DOHH2 (cell line): Measurements from ENCODE around the gene CACNA2D4.

Experiments
- CTCF ChIP-seq: fragments of 200-600 bp; sonication (generic); IDR thresholded peaks from one replicate; pipeline ENCODE4 v1.5.1; 2014; ENCODE audit warnings: antibody characterized with exemption, mild to moderate bottlenecking, low read depth, low read length; ENCODE audit not compliant: poor library complexity, severe bottlenecking
- EZH2phosphoT487 ChIP-seq: fragments of 200-600 bp; sonication (generic); IDR thresholded peaks from 2 replicates; pipeline ENCODE4 v1.6.1; 2017; ENCODE audit warnings: borderline replicate concordance, mild to moderate bottlenecking, antibody characterized with exemption, low read length, moderate library complexity, mixed read lengths

DNA sequence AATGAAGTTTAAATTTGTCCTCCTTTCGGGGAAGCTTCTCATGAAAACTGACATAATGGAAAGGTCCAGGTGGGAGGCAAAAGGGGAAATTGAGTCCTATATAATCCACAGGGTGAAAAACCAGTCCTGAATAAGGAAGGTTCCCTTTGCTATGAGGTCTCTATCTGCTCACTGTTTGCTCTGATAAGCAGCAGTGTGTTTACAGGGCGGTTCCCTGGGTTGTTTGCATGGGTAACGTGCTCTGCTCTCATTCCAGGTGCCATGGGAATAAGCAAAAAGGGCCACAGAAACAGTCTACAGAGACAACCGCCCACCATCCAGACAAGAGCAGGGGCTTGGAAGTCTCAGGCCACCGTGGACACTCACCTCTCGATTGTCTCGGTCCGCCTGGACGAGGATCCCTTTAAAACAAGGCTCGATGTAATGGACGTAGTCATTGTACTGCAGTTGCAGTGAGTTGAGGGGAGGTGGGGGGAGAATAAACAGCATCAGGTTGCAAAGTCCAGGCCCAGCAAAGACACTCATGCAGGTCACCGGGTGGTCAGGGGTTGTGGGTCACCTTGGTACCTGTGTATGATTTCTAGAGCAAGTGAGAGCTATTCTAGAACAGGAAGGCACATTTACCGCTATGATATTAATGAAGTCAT, 32.7 kb downstream of the CACNA2D4 start:
- TF ChIP-seq CTCF (no peak), EZH2phosphoT487 (no peak)
